GM12892 (cell line): Measurements from ENCODE around the gene USP34.

Source experiments
- POLR2A ChIP-seq: IDR thresholded peaks from 2 replicates; pipeline ENCODE4 v1.6.1; 2011; ENCODE audit warnings: low read depth, low read length, control low read depth
- POLR2AphosphoS5 ChIP-seq: IDR thresholded peaks from 2 replicates; pipeline ENCODE4 v1.6.1; 2011; ENCODE audit warnings: low read depth, low read length, control low read depth
- TAF1 ChIP-seq: IDR thresholded peaks from 2 replicates; pipeline ENCODE4 v1.6.1; 2011; ENCODE audit warnings: low read depth, mild to moderate bottlenecking, control low read depth, low read length, borderline replicate concordance

- no peak for TF ChIP-seq TAF1
- TF ChIP-seq POLR2AphosphoS5: no peak
- no peak for TF ChIP-seq POLR2A
Measured at GRCh38 chr2:61377046-61377445, 93.8 kb downstream of the USP34 start.
